HUES64 (cell line): ENCODE results near the gene FHDC1.

Experiments
- H3K27ac ChIP-seq: 2 replicates; pipeline ENCODE4 v1.7.0; 2013; ENCODE audit warnings: low read depth, low read length, inconsistent platforms
- H3K27me3 ChIP-seq: 2 replicates; pipeline ENCODE4 v1.6.1; 2013; ENCODE audit warnings: mild to moderate bottlenecking, low read length; ENCODE audit not compliant: insufficient read depth
- H3K36me3 ChIP-seq: 2 replicates; pipeline ENCODE4 v1.6.1; 2013; ENCODE audit warnings: mild to moderate bottlenecking, low read length; ENCODE audit not compliant: insufficient read depth
- H3K4me1 ChIP-seq: 2 replicates; pipeline ENCODE4 v1.6.1; 2013; ENCODE audit warnings: mild to moderate bottlenecking, low read length, moderate library complexity; ENCODE audit not compliant: insufficient read depth
- H3K4me3 ChIP-seq: 2 replicates; pipeline ENCODE4 v1.5.1; 2013; ENCODE audit warnings: mild to moderate bottlenecking, low read length, moderate library complexity
- H3K9ac ChIP-seq: 2 replicates; pipeline ENCODE4 v1.6.1; 2013; ENCODE audit warnings: mild to moderate bottlenecking, low read depth, low read length
- H3K9me3 ChIP-seq: 2 replicates; pipeline ENCODE4 v1.6.1; 2013; ENCODE audit warnings: low read depth, low read length; ENCODE audit not compliant: insufficient read depth
- WGBS: fragments of 150-250, 120-280 bp; methylation state at CpG from one replicate; pipeline ENCODE4 v1.1.7; 2013; ENCODE audit warnings: missing lambda C conversion rate; 5-methylcytosine and 5-hydroxymethylcytosine counted together

The FHDC1 gene

GRCh38 chr4:153013202-153013977, 77.3 kb downstream of the FHDC1 start:
- H3K27ac ChIP-seq, result no peak overlapping the region
- no peaks in the 10 kb centered on the region for H3K27me3 ChIP-seq
- no peak overlapping the region for H3K9ac ChIP-seq
- no peaks in the 10 kb centered on the region for H3K4me1 ChIP-seq
- H3K36me3 ChIP-seq, result no peaks in the 10 kb centered on the region
- no peak overlapping the region for H3K4me3 ChIP-seq
- H3K9me3 ChIP-seq, result no peaks in the 10 kb centered on the region
- WGBS, result 89% methylated on average over 5 of the region's 5 CpGs

- H3K36me3 ChIP-seq, result no peaks in the 10 kb centered on the region
- H3K9me3 ChIP-seq, result no peaks in the 10 kb centered on the region
- H3K4me1 ChIP-seq, result no peaks in the 10 kb centered on the region
- H3K4me3 ChIP-seq, result no peak overlapping the region
- H3K9ac ChIP-seq, result no peak overlapping the region
- no peaks in the 10 kb centered on the region for H3K27me3 ChIP-seq
- H3K27ac ChIP-seq, result no peak overlapping the region
These were observed 78.3 kb downstream of the FHDC1 start for GRCh38 chr4:153014460-153014859.

GRCh38 chr4:153016592-153016991, 80.5 kb downstream of the FHDC1 start:
- no peak overlapping the region for H3K9ac ChIP-seq
- H3K9me3 ChIP-seq, result no peaks in the 10 kb centered on the region
- no peaks in the 10 kb centered on the region for H3K36me3 ChIP-seq
- no peaks in the 10 kb centered on the region for H3K27me3 ChIP-seq
- H3K4me1 ChIP-seq, result no peaks in the 10 kb centered on the region
- WGBS, result 92% methylated on average over 4 of the region's 4 CpGs
- H3K27ac ChIP-seq, result no peak overlapping the region
- no peak overlapping the region for H3K4me3 ChIP-seq

GRCh38 chr4:153018031-153018430, 81.9 kb downstream of the FHDC1 start:
- Histone ChIP-seq H3K27me3 (no peaks in the 10 kb centered on the region), H3K4me1 (no peaks in the 10 kb centered on the region), H3K9ac (no peak overlapping the region), H3K36me3 (no peaks in the 10 kb centered on the region), H3K9me3 (no peaks in the 10 kb centered on the region), H3K4me3 (no peak overlapping the region), H3K27ac (no peak overlapping the region)
- WGBS, result 96% methylated on average over 4 of the region's 4 CpGs

- Histone ChIP-seq H3K4me3 (no peak overlapping the region), H3K27ac (no peak overlapping the region), H3K9me3 (no peaks in the 10 kb centered on the region), H3K27me3 (no peaks in the 10 kb centered on the region), H3K36me3 (no peaks in the 10 kb centered on the region), H3K9ac (no peak overlapping the region), H3K4me1 (no peaks in the 10 kb centered on the region)
- 87% methylated on average over 1 of the region's 1 CpG for WGBS
These were observed 82.6 kb downstream of the FHDC1 start for GRCh38 chr4:153018684-153019083.

GRCh38 chr4:153019906-153020305, 83.8 kb downstream of the FHDC1 start:
- H3K4me1 ChIP-seq, result no peaks in the 10 kb centered on the region
- no peak overlapping the region for H3K9ac ChIP-seq
- no peaks in the 10 kb centered on the region for H3K27me3 ChIP-seq
- H3K9me3 ChIP-seq, result no peaks in the 10 kb centered on the region
- no peak overlapping the region for H3K4me3 ChIP-seq
- no peaks in the 10 kb centered on the region for H3K36me3 ChIP-seq
- WGBS, result 94% methylated on average over 9 of the region's 9 CpGs
- no peak overlapping the region for H3K27ac ChIP-seq

GRCh38 chr4:153020457-153020856, 84.3 kb downstream of the FHDC1 start:
- Histone ChIP-seq H3K36me3 (no peaks in the 10 kb centered on the region), H3K4me1 (no peaks in the 10 kb centered on the region), H3K27me3 (no peaks in the 10 kb centered on the region), H3K9ac (no peak overlapping the region), H3K4me3 (no peak overlapping the region), H3K27ac (no peak overlapping the region), H3K9me3 (no peaks in the 10 kb centered on the region)
- 96% methylated on average over 6 of the region's 7 CpGs for WGBS

- Histone ChIP-seq H3K4me1 (no peaks in the 10 kb centered on the region), H3K27me3 (no peaks in the 10 kb centered on the region), H3K9ac (no peak overlapping the region), H3K27ac (no peak overlapping the region), H3K9me3 (no peaks in the 10 kb centered on the region), H3K4me3 (no peak overlapping the region), H3K36me3 (no peaks in the 10 kb centered on the region)
- WGBS, result 83% methylated on average over 8 of the region's 8 CpGs
These were observed 85.2 kb downstream of the FHDC1 start for GRCh38 chr4:153021276-153021675.

- H3K4me3 ChIP-seq, result no peak overlapping the region
- no peaks in the 10 kb centered on the region for H3K9me3 ChIP-seq
- 89% methylated on average over 12 of the region's 12 CpGs for WGBS
- no peak overlapping the region for H3K9ac ChIP-seq
- H3K4me1 ChIP-seq, result no peaks in the 10 kb centered on the region
- no peaks in the 10 kb centered on the region for H3K27me3 ChIP-seq
- H3K27ac ChIP-seq, result no peak overlapping the region
- H3K36me3 ChIP-seq, result no peaks in the 10 kb centered on the region
These were observed 86.2 kb downstream of the FHDC1 start for GRCh38 chr4:153022241-153022715.

GRCh38 chr4:153023139-153023538, 87.0 kb downstream of the FHDC1 start:
- H3K27ac ChIP-seq, result no peak overlapping the region
- 50% methylated on average over 3 of the region's 3 CpGs for WGBS
- no peaks in the 10 kb centered on the region for H3K4me1 ChIP-seq
- no peaks in the 10 kb centered on the region for H3K27me3 ChIP-seq
- no peak overlapping the region for H3K9ac ChIP-seq
- H3K4me3 ChIP-seq, result no peak overlapping the region
- H3K9me3 ChIP-seq, result peaks cover 8% of the 10 kb centered on the region; the same call in 1 of the 2 replicates
- H3K36me3 ChIP-seq, result no peaks in the 10 kb centered on the region

- 90% methylated on average over 17 of the region's 17 CpGs for WGBS
- H3K4me1 ChIP-seq, result no peaks in the 10 kb centered on the region
- no peak overlapping the region for H3K4me3 ChIP-seq
- no peak overlapping the region for H3K9ac ChIP-seq
- no peak overlapping the region for H3K27ac ChIP-seq
- H3K9me3 ChIP-seq, result peaks cover 14% of the 10 kb centered on the region
- no peaks in the 10 kb centered on the region for H3K27me3 ChIP-seq
- H3K36me3 ChIP-seq, result no peaks in the 10 kb centered on the region
These were observed 87.7 kb downstream of the FHDC1 start for GRCh38 chr4:153023692-153024394.
